AG04450 (cell line): ENCODE data around the gene RAB11FIP4. TPM values are rescaled to one million over a fixed set of nuclear protein-coding genes. Genes with fewer than 3 reads are reported as not detected.

Experiments used
- CTCF ChIA-PET: fragments of 300-600, 350-600 bp; formaldehyde crosslinking; extraction: SDS; loops from one replicate; lab custom pipeline; 2022; ENCODE audit warnings: antibody characterized with exemption, inconsistent platforms; lab: Charles Lee
- POLR2A ChIA-PET: fragments of 350-600 bp; formaldehyde crosslinking; extraction: SDS; loops from one replicate; lab custom pipeline; 2021; ENCODE audit warnings: antibody characterized with exemption, inconsistent platforms; lab: Yijun Ruan, JAX
- DNase-seq: peaks from one replicate; pipeline ENCODE4 v3.0.0-alpha.2; 2011; ENCODE audit warnings: low read depth, low spot score
- H3K27ac ChIP-seq: one replicate; pipeline ENCODE4 v1.5.1; 2012; ENCODE audit warnings: low read depth, low read length, control low read depth
- H3K27me3 ChIP-seq: one replicate; pipeline ENCODE4 v1.6.0; 2012; ENCODE audit warnings: low read length; ENCODE audit not compliant: control insufficient read depth, insufficient read depth
- H3K4me3 ChIP-seq: 2 replicates; pipeline ENCODE4 v1.5.1; 2011; ENCODE audit warnings: mild to moderate bottlenecking, low read depth, low read length, control low read depth
- H3K9me3 ChIP-seq: 2 replicates; pipeline ENCODE4 v1.5.1; 2012; ENCODE audit warnings: low read length; ENCODE audit not compliant: control insufficient read depth, insufficient read depth
- polyA plus RNA-seq: library from polyadenylated mRNA; depleted of rRNA; stranded (reverse); fragments of >200 nt; gene quantifications from 2 replicates; pipeline ENCODE4 v1.2.3, GENCODE V29; 2011
- TF ChIP-seq, protein P1 (sequence below): IDR thresholded peaks from 2 replicates; pipeline ENCODE4 v1.5.1; 2011; ENCODE audit warnings: low read depth, low read length, control low read depth, inconsistent platforms

The RAB11FIP4 gene
- polyA plus RNA-seq, 1 experiment, result 0.58 TPM

DNA sequence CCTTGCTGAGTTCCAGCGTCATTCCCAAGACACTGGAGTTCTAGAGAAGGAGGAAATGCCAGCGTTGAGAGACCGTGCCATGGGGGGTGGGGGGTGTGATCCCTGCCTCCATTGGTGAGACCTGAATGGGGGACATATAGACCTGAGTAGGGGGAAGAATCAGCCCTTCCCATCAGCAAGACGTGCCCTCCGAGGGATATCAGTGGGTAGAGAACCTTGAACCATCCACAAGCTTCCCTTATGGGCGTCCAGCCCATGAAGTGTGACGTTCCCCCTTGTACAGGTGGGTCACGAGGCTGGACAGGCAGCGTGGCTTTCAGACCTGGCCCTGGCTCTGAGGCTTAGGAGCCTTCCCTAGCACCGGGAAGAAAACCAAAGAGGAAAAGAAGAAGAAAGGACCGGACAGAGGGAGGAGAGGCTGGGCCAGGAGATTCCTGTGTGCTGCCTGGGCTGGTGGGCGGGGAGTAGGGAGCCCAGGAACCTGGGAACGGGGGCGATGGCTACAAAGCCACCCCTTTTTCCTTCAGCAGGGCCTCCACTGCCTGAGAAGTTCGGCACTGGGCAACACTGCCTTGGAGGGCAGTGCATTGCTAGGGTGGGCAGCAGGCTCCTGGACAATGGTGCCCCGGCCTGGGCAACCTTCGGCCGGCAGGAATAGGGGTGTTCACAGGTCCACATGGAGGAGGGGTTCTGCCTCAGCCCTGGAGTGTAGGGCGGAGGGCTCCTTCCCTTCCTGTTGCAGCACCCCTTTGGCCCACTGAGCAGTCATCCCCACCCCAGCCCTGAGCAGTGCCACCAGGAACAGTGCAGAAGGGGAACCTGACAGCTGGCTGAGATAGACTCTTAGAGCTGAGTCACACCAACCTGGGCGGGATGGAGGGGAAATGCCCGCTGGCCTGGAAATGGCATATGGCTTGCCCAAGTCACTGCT is 7.2 kb downstream of the RAB11FIP4 start:
- H3K4me3 ChIP-seq, result no peak overlapping the region
- DNase-seq, result no peak
- POLR2A ChIA-PET, result no interaction called here
- CTCF ChIA-PET, result no interaction called here
- H3K27me3 ChIP-seq, result peaks cover 23% of the 10 kb centered on the region
- TF ChIP-seq, protein P1, sequence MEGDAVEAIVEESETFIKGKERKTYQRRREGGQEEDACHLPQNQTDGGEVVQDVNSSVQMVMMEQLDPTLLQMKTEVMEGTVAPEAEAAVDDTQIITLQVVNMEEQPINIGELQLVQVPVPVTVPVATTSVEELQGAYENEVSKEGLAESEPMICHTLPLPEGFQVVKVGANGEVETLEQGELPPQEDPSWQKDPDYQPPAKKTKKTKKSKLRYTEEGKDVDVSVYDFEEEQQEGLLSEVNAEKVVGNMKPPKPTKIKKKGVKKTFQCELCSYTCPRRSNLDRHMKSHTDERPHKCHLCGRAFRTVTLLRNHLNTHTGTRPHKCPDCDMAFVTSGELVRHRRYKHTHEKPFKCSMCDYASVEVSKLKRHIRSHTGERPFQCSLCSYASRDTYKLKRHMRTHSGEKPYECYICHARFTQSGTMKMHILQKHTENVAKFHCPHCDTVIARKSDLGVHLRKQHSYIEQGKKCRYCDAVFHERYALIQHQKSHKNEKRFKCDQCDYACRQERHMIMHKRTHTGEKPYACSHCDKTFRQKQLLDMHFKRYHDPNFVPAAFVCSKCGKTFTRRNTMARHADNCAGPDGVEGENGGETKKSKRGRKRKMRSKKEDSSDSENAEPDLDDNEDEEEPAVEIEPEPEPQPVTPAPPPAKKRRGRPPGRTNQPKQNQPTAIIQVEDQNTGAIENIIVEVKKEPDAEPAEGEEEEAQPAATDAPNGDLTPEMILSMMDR, result no peak
- H3K27ac ChIP-seq, result no peak overlapping the region
- no peaks in the 10 kb centered on the region for H3K9me3 ChIP-seq

DNA sequence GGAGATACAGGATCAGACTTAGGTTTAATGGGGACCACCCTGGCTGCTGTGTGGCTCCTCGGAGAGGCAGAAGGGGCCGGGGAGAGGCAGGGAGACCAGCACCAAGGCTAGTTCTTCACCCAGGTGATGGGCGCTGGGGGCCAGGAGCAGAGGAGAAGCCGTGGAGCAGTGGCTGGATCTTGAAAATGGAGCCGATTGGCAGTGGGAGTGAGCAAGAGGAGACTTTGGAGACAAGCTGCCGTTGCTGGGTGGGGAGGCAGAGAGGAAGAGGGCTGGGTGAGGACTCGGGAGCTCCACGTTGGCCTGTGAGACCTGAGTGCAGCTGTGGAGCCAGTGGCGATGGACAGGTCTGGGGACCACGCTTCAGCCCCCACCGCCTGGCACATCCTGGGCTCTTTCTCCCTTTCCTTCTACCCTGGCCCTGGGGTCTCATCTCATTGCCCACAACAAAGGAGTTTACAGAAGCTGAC is 9.0 kb downstream of the RAB11FIP4 start:
- TF ChIP-seq, protein P1, result no peak
- ChIA-PET POLR2A (no interaction called here), CTCF (no interaction called here)
- Histone ChIP-seq H3K9me3 (no peaks in the 10 kb centered on the region), H3K27me3 (peaks cover 15% of the 10 kb centered on the region), H3K27ac (no peak overlapping the region), H3K4me3 (no peak overlapping the region)
- DNase-seq, result no peak

DNA sequence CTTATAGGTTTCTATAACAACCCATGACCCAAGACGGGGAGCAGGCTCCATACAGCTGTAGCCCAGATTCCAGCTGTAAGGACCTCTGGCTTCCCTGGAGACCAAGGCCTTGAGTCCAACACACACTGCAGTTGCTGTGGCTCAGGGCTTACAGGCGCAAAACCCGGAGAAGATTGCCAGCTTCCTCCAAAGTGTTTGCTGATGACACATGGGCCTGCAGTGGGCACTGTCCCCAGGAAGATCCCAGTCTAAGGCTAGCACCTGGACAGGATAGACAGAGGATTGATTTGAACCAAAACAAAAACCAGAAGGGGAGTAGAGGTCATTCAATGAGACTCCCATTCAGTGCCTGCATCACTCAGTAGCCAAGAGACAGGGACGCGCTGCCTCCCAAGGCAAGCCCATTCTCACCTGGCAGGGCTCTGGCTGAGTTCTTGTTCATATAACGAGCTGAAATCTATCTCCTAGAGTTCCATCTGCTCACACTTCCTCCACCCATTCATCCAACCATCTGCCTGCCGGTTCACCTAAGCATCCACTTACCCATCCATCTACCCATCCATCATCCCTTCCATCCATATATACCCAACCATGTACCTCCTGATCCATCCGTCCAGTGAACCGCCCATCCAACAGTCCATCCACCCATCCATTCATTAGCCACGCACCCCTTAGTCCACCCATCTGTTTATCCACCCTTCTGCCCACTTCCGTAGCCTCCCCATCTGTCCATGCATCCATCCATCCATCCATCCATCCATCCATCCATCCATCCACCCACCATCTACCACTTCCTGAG is 10.2 kb downstream of the RAB11FIP4 start:
- POLR2A ChIA-PET, result no interaction called here
- peaks cover 21% of the 10 kb centered on the region for H3K27me3 ChIP-seq
- DNase-seq, result no peak
- H3K27ac ChIP-seq, result no peak overlapping the region
- no peaks in the 10 kb centered on the region for H3K9me3 ChIP-seq
- H3K4me3 ChIP-seq, result no peak overlapping the region
- CTCF ChIA-PET, result interaction anchor here (0.7 kb wide), 1 partner anchor 11 kb away, joined by 4 read pairs; no protein-coding TSS in a partner anchor
- TF ChIP-seq, protein P1, result no peak

DNA sequence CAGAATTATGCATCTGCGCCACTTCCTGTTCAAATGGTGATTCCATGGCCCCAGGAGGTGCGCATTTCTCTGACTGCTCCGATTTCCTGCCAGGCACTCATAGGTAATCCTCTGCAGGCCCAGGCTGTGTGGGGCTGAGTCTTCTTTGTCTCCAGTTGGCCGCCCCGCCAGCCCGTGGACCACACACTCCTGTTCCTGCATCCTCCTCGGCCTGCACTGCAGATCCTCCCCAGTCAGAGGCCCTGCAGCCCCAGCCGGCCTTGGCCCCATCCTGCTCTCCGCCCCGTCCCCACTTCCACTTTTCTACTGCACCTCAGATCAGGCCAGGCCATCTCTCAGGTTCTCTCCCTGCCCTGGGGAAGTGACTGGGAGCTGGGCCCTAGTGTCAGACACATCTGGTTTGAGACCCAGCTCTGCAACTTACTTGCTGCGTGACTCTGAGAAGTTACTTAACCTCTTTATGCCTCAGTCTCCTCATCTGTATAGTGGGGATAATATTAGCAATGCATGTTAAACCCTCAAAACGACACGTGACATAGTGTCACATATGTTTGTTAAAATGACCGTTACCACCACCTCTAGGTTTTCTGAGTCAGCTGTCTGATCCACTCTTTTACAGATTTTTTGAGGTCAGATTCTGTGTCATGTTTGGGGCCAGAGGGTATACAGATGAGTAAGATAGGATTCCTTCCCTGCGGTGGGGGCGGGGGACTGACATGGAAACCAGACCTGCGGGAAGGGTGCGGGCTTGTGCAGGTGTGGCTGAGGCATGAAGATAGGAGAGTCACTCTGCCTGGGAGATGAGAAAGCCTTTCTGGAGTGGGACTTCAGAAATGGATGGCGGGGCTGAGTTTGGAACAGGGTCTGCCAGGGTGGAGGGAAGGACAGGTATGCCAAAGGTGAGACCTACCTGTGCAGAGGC is 12.8 kb downstream of the RAB11FIP4 start:
- Histone ChIP-seq H3K27me3 (peaks cover 20% of the 10 kb centered on the region), H3K27ac (no peak overlapping the region), H3K4me3 (no peak overlapping the region), H3K9me3 (no peaks in the 10 kb centered on the region)
- POLR2A ChIA-PET, result no interaction called here
- TF ChIP-seq, protein P1, result no peak
- DNase-seq, result no peak
- CTCF ChIA-PET, result no interaction called here
